Limb (tissue), 2 donors: ENCODE measurements around the gene PUM2.

Experiments used
- DNase-seq, 2 donors: peaks; one replicate each; pipeline ENCODE4 v3.0.0-alpha.2; 2016; ENCODE audit errors: extremely low spot score in 2 of 2

The PUM2 gene

GRCh38 chr2:20348542-20348941 lies 2.1 kb downstream of the PUM2 start:
- no peak for DNase-seq

GRCh38 chr2:20346565-20347381 lies 3.9 kb downstream of the PUM2 start:
- no peak for DNase-seq

- no peak for DNase-seq
These were observed 7.5 kb downstream of the PUM2 start for GRCh38 chr2:20343128-20343527.

- DNase-seq = no peak
These were observed 11.6 kb downstream of the PUM2 start for GRCh38 chr2:20339012-20339411.

GRCh38 chr2:20334605-20335203 lies 15.9 kb downstream of the PUM2 start:
- no peak for DNase-seq

GRCh38 chr2:20333738-20334137 lies 16.9 kb downstream of the PUM2 start:
- no peak for DNase-seq

- no peak for DNase-seq
These were observed 20.5 kb downstream of the PUM2 start for GRCh38 chr2:20330192-20330591.

GRCh38 chr2:20327370-20327769 lies 23.3 kb downstream of the PUM2 start:
- DNase-seq = no peak

- peak; percentile 45 to 52 for DNase-seq
These were observed 24.4 kb downstream of the PUM2 start for GRCh38 chr2:20326163-20326780.

- DNase-seq = no peak
These were observed 27.9 kb downstream of the PUM2 start for GRCh38 chr2:20322527-20323300.

- DNase-seq = no peak
These were observed 33.0 kb downstream of the PUM2 start for GRCh38 chr2:20317690-20318089.

- no peak for DNase-seq
These were observed 33.4 kb downstream of the PUM2 start for GRCh38 chr2:20317197-20317596.

GRCh38 chr2:20314562-20315501 lies 35.8 kb downstream of the PUM2 start:
- DNase-seq = no peak

- DNase-seq = no peak
These were observed 37.0 kb downstream of the PUM2 start for GRCh38 chr2:20313659-20314058.

GRCh38 chr2:20309001-20309400 lies 41.6 kb downstream of the PUM2 start:
- no peak for DNase-seq

- no peak for DNase-seq
These were observed 43.3 kb downstream of the PUM2 start for GRCh38 chr2:20307311-20307710.

- DNase-seq = no peak
These were observed 46.2 kb downstream of the PUM2 start for GRCh38 chr2:20304411-20304810.

GRCh38 chr2:20303966-20304365 lies 46.7 kb downstream of the PUM2 start:
- no peak for DNase-seq

GRCh38 chr2:20302019-20302418 lies 48.6 kb downstream of the PUM2 start:
- DNase-seq = no peak

- DNase-seq = no peak
These were observed 50.0 kb downstream of the PUM2 start for GRCh38 chr2:20300656-20301055.

- DNase-seq = no peak
These were observed 51.5 kb downstream of the PUM2 start for GRCh38 chr2:20299113-20299512.
